Measurements from ENCODE around the gene COLEC11. TPM values are rescaled to one million over a fixed set of nuclear protein-coding genes. Genes with fewer than 3 reads are reported as not detected.
A peak's percentile ranks its signal among the peaks of the same experiment; 100 is the strongest.

COLEC11 gene
- total and polyA plus RNA-seq, 9 of the 15 experiments (the other 6 are each of a cell fraction or from before 2014, with no cell fraction given) = 0.32 to 4.3 (median 1.8) TPM

DNA sequence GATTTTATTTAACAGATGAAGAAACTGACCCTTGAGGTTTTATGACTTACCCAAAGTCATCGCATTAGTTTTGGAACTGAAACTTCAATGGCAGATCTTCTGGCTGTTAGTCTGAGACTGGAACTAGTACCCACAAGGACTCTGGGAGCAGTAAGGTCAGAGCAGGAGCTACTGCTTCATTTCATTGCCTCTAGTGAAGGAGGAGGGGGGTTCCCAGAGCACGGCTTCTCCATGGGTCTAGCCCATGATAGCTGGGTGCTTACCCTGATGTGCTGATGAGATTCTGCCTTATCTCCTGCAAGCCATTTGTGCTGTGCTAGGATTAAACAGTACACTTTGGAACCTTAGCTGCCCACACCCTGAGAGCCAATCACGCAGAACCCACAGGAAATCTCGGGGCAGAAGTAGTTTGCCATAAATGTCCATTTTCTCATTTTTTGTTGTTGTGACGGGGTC lies 31.4 kb upstream of the COLEC11 start (continued):
- TF ChIP-seq, protein P1, sequence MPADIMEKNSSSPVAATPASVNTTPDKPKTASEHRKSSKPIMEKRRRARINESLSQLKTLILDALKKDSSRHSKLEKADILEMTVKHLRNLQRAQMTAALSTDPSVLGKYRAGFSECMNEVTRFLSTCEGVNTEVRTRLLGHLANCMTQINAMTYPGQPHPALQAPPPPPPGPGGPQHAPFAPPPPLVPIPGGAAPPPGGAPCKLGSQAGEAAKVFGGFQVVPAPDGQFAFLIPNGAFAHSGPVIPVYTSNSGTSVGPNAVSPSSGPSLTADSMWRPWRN (IDR thresholded peaks at IDR 0.05; ENCODE audit: low read depth) = 0 out of 2 replicates have a peak, but pooled peaks have one; percentile 22
- no peak for TF ChIP-seq ZNF174 (CRISPR knock-in tag; IDR thresholded peaks at IDR 0.05)
- no peak for TF ChIP-seq ZNF354B (CRISPR knock-in tag; IDR thresholded peaks at IDR 0.05)
- TF ChIP-seq NR2C2 (CRISPR knock-in tag; IDR thresholded peaks at IDR 0.05) = no peak
- TF ChIP-seq NR2C2 (tag; IDR thresholded peaks at IDR 0.05) = 0 out of 2 replicates have a peak, but pooled peaks have one; percentile 25
- TF ChIP-seq, protein P2, sequence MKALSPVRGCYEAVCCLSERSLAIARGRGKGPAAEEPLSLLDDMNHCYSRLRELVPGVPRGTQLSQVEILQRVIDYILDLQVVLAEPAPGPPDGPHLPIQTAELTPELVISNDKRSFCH (CRISPR knock-in tag; IDR thresholded peaks at IDR 0.05) = no peak
- TF ChIP-seq, protein P2 (tag; IDR thresholded peaks at IDR 0.05) = no peak
- TF ChIP-seq, protein P3, sequence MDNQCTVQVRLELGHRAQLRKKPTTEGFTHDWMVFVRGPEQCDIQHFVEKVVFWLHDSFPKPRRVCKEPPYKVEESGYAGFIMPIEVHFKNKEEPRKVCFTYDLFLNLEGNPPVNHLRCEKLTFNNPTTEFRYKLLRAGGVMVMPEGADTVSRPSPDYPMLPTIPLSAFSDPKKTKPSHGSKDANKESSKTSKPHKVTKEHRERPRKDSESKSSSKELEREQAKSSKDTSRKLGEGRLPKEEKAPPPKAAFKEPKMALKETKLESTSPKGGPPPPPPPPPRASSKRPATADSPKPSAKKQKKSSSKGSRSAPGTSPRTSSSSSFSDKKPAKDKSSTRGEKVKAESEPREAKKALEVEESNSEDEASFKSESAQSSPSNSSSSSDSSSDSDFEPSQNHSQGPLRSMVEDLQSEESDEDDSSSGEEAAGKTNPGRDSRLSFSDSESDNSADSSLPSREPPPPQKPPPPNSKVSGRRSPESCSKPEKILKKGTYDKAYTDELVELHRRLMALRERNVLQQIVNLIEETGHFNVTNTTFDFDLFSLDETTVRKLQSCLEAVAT (IDR thresholded peaks at IDR 0.05) = no peak
- peak; percentile 87 for TF ChIP-seq CBFA2T3 (IDR thresholded peaks at IDR 0.05)
- no peak for TF ChIP-seq HDAC3 (IDR thresholded peaks at IDR 0.05; ENCODE audit: borderline replicate concordance, partially characterized antibody)
- TF ChIP-seq BRF1 (IDR thresholded peaks at IDR 0.05; ENCODE audit: borderline replicate concordance, extremely low read depth, insufficient read length) = no peak
- TF ChIP-seq ZNF311 (CRISPR knock-in tag; IDR thresholded peaks at IDR 0.05) = no peak
- TF ChIP-seq KDM1A (IDR thresholded peaks at IDR 0.05) = peak; percentile 84 to 85
- no peak for TF ChIP-seq ELF2 (CRISPR knock-in tag; IDR thresholded peaks at IDR 0.05)
- TF ChIP-seq POLR2AphosphoS5 (IDR thresholded peaks at IDR 0.05; ENCODE audit: control insufficient read depth, insufficient read depth, low read depth, low read length) = peak; percentile 56; the same call in 1 of the 2 replicates
- TF ChIP-seq, protein P4, sequence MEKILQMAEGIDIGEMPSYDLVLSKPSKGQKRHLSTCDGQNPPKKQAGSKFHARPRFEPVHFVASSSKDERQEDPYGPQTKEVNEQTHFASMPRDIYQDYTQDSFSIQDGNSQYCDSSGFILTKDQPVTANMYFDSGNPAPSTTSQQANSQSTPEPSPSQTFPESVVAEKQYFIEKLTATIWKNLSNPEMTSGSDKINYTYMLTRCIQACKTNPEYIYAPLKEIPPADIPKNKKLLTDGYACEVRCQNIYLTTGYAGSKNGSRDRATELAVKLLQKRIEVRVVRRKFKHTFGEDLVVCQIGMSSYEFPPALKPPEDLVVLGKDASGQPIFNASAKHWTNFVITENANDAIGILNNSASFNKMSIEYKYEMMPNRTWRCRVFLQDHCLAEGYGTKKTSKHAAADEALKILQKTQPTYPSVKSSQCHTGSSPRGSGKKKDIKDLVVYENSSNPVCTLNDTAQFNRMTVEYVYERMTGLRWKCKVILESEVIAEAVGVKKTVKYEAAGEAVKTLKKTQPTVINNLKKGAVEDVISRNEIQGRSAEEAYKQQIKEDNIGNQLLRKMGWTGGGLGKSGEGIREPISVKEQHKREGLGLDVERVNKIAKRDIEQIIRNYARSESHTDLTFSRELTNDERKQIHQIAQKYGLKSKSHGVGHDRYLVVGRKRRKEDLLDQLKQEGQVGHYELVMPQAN (IDR thresholded peaks at IDR 0.05; ENCODE audit: borderline replicate concordance) = no peak
- TF ChIP-seq SIRT6 (IDR thresholded peaks at IDR 0.05; ENCODE audit: low read depth, low read length) = no peak
- no peak for TF ChIP-seq PHF20 (IDR thresholded peaks at IDR 0.05; ENCODE audit: partially characterized antibody)
- TF ChIP-seq PCBP2 (IDR thresholded peaks at IDR 0.05; ENCODE audit: low read depth, low read length, poor library complexity, severe bottlenecking) = no peak
- no peak for TF ChIP-seq HNRNPLL (IDR thresholded peaks at IDR 0.05; ENCODE audit: low read depth, low read length, poor library complexity, severe bottlenecking)
- TF ChIP-seq SAP30 (IDR thresholded peaks at IDR 0.05; ENCODE audit: borderline replicate concordance, insufficient read depth, low read depth, low read length, poor library complexity, severe bottlenecking) = no peak
- TF ChIP-seq, protein P5, sequence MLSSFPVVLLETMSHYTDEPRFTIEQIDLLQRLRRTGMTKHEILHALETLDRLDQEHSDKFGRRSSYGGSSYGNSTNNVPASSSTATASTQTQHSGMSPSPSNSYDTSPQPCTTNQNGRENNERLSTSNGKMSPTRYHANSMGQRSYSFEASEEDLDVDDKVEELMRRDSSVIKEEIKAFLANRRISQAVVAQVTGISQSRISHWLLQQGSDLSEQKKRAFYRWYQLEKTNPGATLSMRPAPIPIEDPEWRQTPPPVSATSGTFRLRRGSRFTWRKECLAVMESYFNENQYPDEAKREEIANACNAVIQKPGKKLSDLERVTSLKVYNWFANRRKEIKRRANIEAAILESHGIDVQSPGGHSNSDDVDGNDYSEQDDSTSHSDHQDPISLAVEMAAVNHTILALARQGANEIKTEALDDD (IDR thresholded peaks at IDR 0.05) = 0 out of 2 replicates have a peak, but pooled peaks have one; percentile 31
- TF ChIP-seq MCM2 (IDR thresholded peaks at IDR 0.05; ENCODE audit: low read depth) = no peak
- TF ChIP-seq ZNF644 (tag; IDR thresholded peaks at IDR 0.05; ENCODE audit: low read depth) = peak; percentile 28; the same call in 1 of the 2 replicates
- no peak for TF ChIP-seq XRCC3 (IDR thresholded peaks at IDR 0.05)
